Pancreas (tissue), 10 donors: Measurements from ENCODE around the gene GAPDH. TPM values are rescaled to one million over a fixed set of nuclear protein-coding genes. Genes with fewer than 3 reads are reported as not detected.
A peak's percentile ranks its signal among the peaks of the same experiment; 100 is the strongest.

Experiments
- ATAC-seq, 4 donors: fragments of 200-7000 bp; cut with Tn5 transposase; one replicate each; pipeline versions ENCODE4 v1.8.0 to v1.9.1; 2020; ENCODE audit warnings: mild to moderate bottlenecking in 4 of 4, moderate library complexity in 4 of 4
- DNase-seq, 6 donors: peaks; one replicate each; pipeline ENCODE4 v3.0.0-alpha.2; 2020
- FAIRE-seq: peaks from 2 replicates; lab custom pipeline; 2012; peaks lifted over from hg19 to GRCh38; lab: Jason Lieb, UNC
- H3K27ac ChIP-seq, 4 donors: fragments of 200-600 bp; sonication (generic); 1 replicate in 3 of 4; 2 replicates in 1 of 4; pipeline versions ENCODE4 v1.5.0 to v1.8.0; 2020
- H3K27me3 ChIP-seq, 4 donors: fragments of 200-600 bp; one replicate each; pipeline ENCODE4 v1.8.0; 2021
- H3K36me3 ChIP-seq, 3 donors: fragments of 200-600 bp; sonication (generic) in 1 of 3; one replicate each; pipeline versions ENCODE4 v1.5.0 to v1.8.0; 2020 to 2021
- H3K4me1 ChIP-seq, 3 donors: fragments of 200-600 bp; one replicate each; pipeline ENCODE4 v1.8.0; 2021
- H3K4me3 ChIP-seq, 4 donors: fragments of 200-600 bp; sonication (generic) in 2 of 4; one replicate each; pipeline versions ENCODE4 v1.5.0 to v1.8.0; 2020 to 2021
- H3K9me3 ChIP-seq, 4 donors: fragments of 200-600 bp; one replicate each; pipeline ENCODE4 v1.8.0; 2021
- CTCF ChIP-seq, 4 donors: fragments of 200-600 bp; sonication (generic) in 3 of 4; IDR thresholded peaks; one replicate each; pipeline versions ENCODE4 v1.5.0 to v1.8.0; 2021; ENCODE audit warnings: antibody characterized with exemption in 4 of 4
- WGBS, 2 donors: extraction: QIAGEN DNeasy Blood & Tissue Kit; methylation state at CpG; one replicate each; pipeline ENCODE4 v1.1.7; 2013; 5-methylcytosine and 5-hydroxymethylcytosine counted together
- intact Hi-C, 3 donors: fragments of 100-400 bp; cut with DNase I; formaldehyde crosslinking; loops; one replicate each; pipeline versions ENCODE4 v1.11.1 to v1.14.2; 2022
- polyA plus RNA-seq, 2 donors: library from polyadenylated mRNA; stranded (reverse); fragments of 200-250 nt; gene quantifications; one replicate each; pipeline ENCODE4 v1.2.3, GENCODE V29; 2013
- total RNA-seq, 6 donors: library from RNA; stranded (reverse); fragmentation: NEBNext Ultra II Directional in 4 of 6; extraction: Animal tissue kit (Norgen Biotek cat#: 25700) in 4 of 6; gene quantifications; one replicate each; pipeline versions ENCODE4 v1.2.1 to v1.2.4, GENCODE V29; 2021 to 2023
- donor health status: healthy with polysubstance abuse.
- donor health status: DM: no; HTN: no; CAD: no; lungs with moderate emphysema.
- donor health status: DM: no; HTN: no; CAD: no.
- donor health status: control.
- donor health status: control.
- donor health status: Bipolar disorder and iron deficiency.
- donor health status: DM: yes; HTN: yes; CAD: no.
- donor health status: DM: no; HTN: no; CAD: no.
- donor health status: DM: no; HTN: no; CAD: no.
- donor health status: DM: yes; HTN: yes; CAD: no.

The GAPDH gene
- total and polyA plus RNA-seq, 8 donors = 149 to 657 (median 401) TPM

GRCh38 chr12:6559500-6559899 lies 25.2 kb downstream of the GAPDH start:
- no peak for TF ChIP-seq CTCF (IDR thresholded peaks at IDR 0.05)
- no peak for DNase-seq
- H3K27me3 ChIP-seq = no peaks in the 10 kb centered on the region
- FAIRE-seq = no peak
- WGBS, 2 donors = 88 to 100% methylated on average over 1 of the region's 1 CpG
- no peak for ATAC-seq
- no peaks in the 10 kb centered on the region for H3K9me3 ChIP-seq
- H3K36me3 ChIP-seq = peaks cover 13 to 22% (median 15%) of the 10 kb centered on the region in 3 donors
- peaks cover 0 to 3% (median 0%) of the 10 kb centered on the region in 3 donors for H3K4me1 ChIP-seq
- H3K27ac ChIP-seq = no peak overlapping the region
- intact Hi-C loops = no loop called here
- no peak overlapping the region for H3K4me3 ChIP-seq

GRCh38 chr12:6560501-6561205 lies 26.3 kb downstream of the GAPDH start:
- H3K27me3 ChIP-seq = no peaks in the 10 kb centered on the region
- WGBS, 2 donors = 87 to 91% methylated on average over 13 of the region's 13 CpGs
- no peak for FAIRE-seq

GRCh38 chr12:6562881-6563280 lies 28.6 kb downstream of the GAPDH start:
- Histone ChIP-seq H3K27me3 (no peaks in the 10 kb centered on the region), H3K4me1 (peaks cover 0 to 8% (median 0%) of the 10 kb centered on the region in 3 donors), H3K9me3 (no peaks in the 10 kb centered on the region), H3K4me3 (no peak overlapping the region), H3K27ac (no peak overlapping the region), H3K36me3 (peaks cover 13 to 26% (median 21%) of the 10 kb centered on the region in 3 donors)
- WGBS, 2 donors = 84 to 95% methylated on average over 10 of the region's 10 CpGs
- intact Hi-C loops = no loop called here
- no peak for ATAC-seq
- no peak for FAIRE-seq
- DNase-seq = no peak
- no peak for TF ChIP-seq CTCF (IDR thresholded peaks at IDR 0.05)

More at GRCh38 chr12:6560501-6561205, 26.3 kb downstream of the GAPDH start:
- intact Hi-C loops = no loop called here
- no peak for DNase-seq
- peaks cover 13 to 22% (median 15%) of the 10 kb centered on the region in 3 donors for H3K36me3 ChIP-seq
- H3K9me3 ChIP-seq = no peaks in the 10 kb centered on the region
- no peak for TF ChIP-seq CTCF (IDR thresholded peaks at IDR 0.05)
- no peak overlapping the region for H3K4me3 ChIP-seq
- no peak overlapping the region for H3K27ac ChIP-seq
- ATAC-seq = no peak
- H3K4me1 ChIP-seq = no peaks in the 10 kb centered on the region

- intact Hi-C loops = no loop called here
- 64 to 66% methylated on average over 8 of the region's 8 CpGs for WGBS, 2 donors
- peak in 2 of 4 donors; percentile 24 to 30 for ATAC-seq
Measured at GRCh38 chr12:6563448-6564050, 29.2 kb downstream of the GAPDH start.

More at GRCh38 chr12:6563448-6564050, 29.2 kb downstream of the GAPDH start:
- DNase-seq (peak in 2 of 6 donors; percentile 51 to 77), FAIRE-seq (no peak)
- no peak overlapping the region for H3K4me3 ChIP-seq
- peaks cover 0 to 8% (median under 1%) of the 10 kb centered on the region in 3 donors for H3K4me1 ChIP-seq
- no peak overlapping the region for H3K27ac ChIP-seq
- peaks cover 13 to 26% (median 21%) of the 10 kb centered on the region in 3 donors for H3K36me3 ChIP-seq
- H3K27me3 ChIP-seq = no peaks in the 10 kb centered on the region
- H3K9me3 ChIP-seq = no peaks in the 10 kb centered on the region
- peak; percentile 53 to 71 (median 68) for TF ChIP-seq CTCF (IDR thresholded peaks at IDR 0.05)
